Panc1 (cell line): ENCODE results near the gene WWTR1.

Experiments
- POLR2AphosphoS5 ChIP-seq: IDR thresholded peaks from 2 replicates; pipeline ENCODE4 v1.6.1; 2012; ENCODE audit warnings: mild to moderate bottlenecking, low read depth, low read length, moderate library complexity
- SIN3A ChIP-seq: IDR thresholded peaks from 2 replicates; pipeline ENCODE4 v1.6.1; 2012; ENCODE audit warnings: low read depth, mild to moderate bottlenecking, low read length, moderate library complexity, borderline replicate concordance; ENCODE audit not compliant: insufficient read depth
- TCF7L2 ChIP-seq: IDR thresholded peaks from 2 replicates; pipeline ENCODE4 v1.6.1; 2011; ENCODE audit warnings: mild to moderate bottlenecking, low read depth, low read length, inconsistent platforms
- TF ChIP-seq, protein P1 (sequence below): fragments of 450-650 bp; IDR thresholded peaks from 2 replicates; pipeline ENCODE4 v1.5.1; 2017; ENCODE audit warnings: mild to moderate bottlenecking

DNA sequence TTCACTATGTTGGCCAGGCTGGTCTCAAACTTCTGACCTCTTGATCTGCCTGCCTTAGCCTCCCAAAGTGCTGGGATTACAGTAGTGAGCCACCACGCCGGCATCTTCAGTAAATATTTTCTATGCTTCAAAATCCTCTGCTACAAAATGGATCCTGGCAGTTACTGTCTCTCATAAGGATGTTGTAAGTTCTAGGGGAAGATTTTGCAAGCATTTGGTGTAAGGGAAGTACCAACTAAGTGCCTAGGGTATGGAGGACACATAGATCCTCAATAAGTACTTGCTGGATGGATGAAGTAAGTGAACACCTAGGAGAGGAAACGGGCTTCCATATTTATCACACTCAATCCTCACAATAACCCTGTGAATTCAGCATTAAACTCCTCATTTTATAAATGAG, 176.8 kb downstream of the WWTR1 start:
- TF ChIP-seq, protein P1, sequence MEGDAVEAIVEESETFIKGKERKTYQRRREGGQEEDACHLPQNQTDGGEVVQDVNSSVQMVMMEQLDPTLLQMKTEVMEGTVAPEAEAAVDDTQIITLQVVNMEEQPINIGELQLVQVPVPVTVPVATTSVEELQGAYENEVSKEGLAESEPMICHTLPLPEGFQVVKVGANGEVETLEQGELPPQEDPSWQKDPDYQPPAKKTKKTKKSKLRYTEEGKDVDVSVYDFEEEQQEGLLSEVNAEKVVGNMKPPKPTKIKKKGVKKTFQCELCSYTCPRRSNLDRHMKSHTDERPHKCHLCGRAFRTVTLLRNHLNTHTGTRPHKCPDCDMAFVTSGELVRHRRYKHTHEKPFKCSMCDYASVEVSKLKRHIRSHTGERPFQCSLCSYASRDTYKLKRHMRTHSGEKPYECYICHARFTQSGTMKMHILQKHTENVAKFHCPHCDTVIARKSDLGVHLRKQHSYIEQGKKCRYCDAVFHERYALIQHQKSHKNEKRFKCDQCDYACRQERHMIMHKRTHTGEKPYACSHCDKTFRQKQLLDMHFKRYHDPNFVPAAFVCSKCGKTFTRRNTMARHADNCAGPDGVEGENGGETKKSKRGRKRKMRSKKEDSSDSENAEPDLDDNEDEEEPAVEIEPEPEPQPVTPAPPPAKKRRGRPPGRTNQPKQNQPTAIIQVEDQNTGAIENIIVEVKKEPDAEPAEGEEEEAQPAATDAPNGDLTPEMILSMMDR = no peak
- TF ChIP-seq TCF7L2 (no peak), SIN3A (no peak), POLR2AphosphoS5 (no peak)
